ENCODE data around the gene NBEA.

DNA sequence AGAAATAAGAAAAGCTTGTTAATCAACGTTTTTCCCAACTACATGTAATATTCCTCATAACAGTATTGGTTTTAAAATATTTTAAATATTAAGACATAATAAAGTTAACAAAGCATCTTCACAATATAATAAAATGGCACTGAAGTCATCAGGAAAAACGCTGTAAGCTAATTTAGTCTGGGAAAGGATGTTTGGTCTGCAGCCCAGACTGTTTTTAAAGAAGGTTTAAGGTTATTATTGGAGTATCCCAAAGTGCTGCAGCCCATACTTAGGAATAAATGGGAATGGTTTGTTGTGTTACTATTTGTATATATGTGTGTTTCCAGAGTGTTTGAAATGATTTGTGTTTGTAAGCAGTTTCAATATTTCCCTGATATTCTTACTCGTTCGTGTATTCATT lies 727.3 kb downstream of the NBEA start:
- no peak for TF ChIP-seq CTCF (IDR thresholded peaks at IDR 0.05; ENCODE audit: poor library complexity)
- TF ChIP-seq EZH2phosphoT487 (IDR thresholded peaks at IDR 0.05; ENCODE audit: low read depth, severe bottlenecking, unreplicated experiment) = no peak
- no peak for TF ChIP-seq EZH2 (IDR thresholded peaks at IDR 0.05; ENCODE audit: borderline replicate concordance)

Measured in hepatocyte (in vitro differentiated cells).